UCSD-AML1 (cell line): Measurements from ENCODE around the gene TH.

ENCODE experiments used
- DNase-seq: peaks from one replicate; lab custom pipeline; 2025; ENCODE audit not compliant: unreplicated experiment; lab: John Stamatoyannopoulos, UW

Gene TH

DNA sequence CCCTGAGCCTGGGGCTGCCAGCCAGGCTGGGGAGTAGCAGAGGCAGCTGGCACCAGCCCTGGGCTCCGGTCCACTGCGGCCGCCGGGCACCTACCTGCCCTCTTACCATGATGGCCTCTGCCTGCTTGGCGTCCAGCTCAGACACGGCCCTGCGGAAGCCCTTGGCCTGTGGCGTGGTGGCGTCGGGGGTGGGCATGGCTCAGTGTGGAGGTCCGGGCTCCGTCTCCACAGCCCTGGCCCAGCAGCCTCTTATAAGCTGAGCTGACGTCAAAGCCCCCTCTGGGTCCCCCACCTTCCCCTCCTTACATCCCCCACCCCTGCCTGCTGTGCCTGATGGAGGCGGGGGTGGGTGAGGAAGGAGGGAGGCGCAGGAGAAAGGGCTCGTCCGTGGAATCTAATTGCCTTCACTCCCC is at the start of gene TH:
Gene TH (minus strand): TSS at position 225 of the 413 bp plus-strand sequence. CDS start 29 bp downstream, at position 196.
- no peak for DNase-seq

DNA sequence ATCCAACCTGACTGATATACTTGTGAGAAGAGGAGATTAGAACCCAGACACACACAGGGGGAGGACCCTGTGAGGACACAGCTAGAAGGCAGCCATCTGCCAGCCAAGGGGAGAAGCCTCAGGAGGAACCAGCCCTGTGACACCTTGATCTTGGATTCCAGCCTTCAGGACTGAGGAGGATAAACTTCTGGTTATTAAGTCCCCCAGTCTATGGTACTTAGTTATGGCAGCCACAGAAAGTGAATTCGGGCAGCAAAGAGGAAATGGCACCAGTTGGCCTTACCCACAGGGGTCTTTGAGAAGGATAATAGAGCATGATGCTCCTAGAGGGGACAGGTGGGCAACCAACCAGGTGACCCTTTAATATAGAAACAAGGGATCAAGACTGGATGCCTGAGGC is 49.4 kb upstream of the TH start:
- DNase-seq = no peak

DNA sequence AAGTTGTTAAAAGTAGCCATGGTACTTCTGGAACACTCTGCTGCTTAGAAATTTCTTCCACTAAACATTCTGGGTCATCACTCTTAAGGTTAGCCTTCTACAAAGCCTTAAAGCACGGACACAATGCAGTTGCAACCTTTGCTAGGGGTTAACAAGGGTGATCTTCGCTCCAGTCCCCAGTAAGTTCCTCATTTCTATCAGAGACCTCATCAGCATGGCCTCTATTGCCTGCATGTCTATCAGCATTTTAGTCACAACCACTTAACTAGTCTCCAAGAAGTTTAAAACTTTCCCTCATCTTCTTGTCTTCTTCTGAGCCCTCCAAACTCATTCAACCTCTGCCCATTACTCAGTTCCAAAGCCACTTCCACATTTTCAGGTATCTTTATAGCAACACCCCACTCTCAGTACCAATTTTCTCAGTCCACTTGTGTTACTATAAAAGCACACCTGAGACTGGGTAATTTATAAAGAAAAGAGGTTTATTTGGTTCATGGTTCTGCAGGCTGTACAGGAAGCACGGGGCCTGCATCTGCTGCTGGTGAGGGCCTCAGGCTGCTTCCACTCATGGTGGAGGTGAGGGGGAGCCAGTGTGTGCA is 48.7 kb upstream of the TH start:
- DNase-seq = no peak

DNA sequence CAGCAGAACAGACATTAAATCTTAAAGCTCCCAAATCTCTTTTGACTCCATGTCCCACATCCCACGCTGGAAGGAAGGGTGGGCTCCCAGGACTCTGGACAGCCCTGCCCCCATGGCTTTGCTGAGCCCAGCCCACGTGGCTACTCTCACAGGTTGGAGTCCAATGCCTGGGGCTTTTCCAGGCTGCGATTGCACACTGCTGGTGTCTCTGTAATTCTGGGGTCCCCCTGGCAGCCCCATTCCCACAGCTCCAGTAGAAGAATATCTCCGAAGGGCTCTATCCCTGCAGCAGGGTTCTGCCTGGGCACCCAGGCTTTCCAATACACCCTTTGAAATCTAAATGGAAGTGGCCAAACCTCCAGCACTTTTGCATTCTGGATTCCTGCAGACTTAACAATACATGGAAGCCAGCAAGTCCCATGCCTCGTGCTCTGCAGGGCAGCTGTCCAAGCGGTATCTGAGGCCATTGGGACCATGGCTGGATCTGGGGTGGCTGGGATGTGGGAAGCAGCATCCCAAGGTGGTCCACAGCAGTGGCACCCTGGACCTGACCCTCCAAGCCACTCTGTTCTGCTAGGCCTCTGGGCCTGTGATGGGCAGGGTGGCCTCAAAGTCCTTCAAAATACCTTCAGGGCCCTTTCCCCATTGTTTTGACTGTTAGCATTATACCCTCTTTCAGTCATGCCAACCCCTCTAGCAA is 47.9 kb upstream of the TH start:
- DNase-seq = no peak

DNA sequence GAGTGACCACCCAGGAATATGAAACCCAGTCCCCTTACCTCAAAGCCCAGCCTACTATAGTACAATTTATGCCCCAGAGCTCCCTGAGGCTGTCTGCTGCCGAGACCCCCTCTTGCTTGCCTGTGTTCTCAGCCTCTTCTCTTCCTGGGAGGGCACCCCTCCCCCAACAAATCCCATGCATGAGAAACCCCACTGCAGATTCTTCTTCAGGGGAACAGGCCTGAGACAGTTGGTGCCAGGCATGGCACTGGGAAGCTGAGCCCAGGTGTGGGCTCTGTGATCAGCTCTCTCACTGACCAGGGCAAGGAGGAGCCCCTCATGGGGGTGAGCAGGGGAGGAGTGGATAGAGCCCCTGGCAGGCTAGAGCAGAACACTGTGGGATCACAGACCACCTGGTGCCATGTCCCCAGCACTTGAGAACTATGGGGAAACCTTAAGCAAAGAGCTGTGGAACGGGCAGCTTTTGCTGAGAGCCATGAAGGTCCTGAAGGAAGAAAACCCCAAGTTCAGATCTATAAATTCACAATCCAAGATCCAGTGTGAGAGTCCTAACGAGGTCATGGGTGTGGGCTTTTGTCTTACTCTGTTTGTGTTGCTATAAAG is 46.5 kb upstream of the TH start:
- DNase-seq = no peak

DNA sequence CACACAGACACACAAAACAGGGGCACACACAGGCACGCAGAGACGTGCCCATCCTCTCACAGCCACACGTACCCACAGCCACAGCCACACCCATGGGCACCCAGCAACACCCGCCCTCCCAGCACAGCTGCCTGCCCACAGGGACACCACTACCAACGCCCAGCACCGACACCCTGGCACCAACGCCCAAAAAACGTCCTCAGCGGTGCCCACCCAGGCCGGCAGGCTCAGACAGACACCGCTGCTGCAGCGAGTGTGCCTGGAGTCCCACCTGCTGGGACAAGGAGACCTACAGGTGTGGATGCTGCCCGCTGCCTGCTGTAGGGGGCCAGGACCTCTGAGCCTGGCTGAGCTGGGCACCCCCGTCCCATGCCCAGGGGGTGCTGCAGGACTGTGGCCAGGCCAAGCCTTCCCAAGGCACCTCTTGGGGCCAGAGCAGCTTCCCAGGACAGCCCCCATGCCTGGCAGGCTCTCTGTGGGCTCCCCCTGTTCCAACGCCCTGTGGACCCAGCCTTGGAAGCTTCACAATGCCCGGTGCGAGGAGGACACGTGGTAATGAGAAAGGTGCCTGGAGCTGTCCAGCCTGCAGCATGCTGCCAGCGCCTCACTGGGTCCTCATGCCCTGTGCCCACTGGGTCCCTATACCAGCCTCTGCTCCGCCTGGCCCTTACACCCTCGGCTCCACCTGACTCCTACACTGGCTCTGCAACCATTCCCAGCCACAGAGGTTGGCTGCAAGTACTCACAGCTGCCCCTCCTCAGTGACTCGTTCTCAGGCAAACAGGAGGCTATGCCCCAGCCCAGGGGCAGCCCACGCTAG is 45.8 kb upstream of the TH start:
- no peak for DNase-seq

DNA sequence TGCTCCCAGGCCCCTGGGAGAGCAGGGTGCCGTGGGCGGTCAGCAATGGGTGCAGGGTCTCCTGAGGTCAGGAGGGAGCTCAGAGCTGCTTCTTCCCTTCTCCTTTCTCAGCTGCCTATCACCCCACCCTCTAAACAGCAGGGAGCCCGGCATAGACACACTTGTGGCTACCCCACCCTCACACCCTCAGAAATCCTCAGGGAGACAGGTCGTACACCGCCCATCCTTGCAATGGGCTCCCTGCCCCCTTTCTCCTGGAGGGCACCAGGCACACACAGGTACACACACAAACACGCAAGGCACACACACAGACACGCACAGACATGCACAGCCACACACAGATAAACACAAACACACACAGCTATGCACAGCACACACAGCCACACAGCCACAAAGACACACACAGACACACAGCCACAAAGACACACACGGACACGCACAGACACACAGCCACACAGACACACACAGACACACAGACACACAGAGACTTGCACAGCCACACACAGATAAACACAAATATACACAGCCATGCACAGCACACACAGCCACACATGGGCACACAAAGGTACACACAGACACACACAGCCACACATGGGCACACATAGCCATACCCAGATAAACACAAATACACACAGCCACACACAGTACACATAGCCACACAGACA is 44.9 kb upstream of the TH start:
- no peak for DNase-seq

DNA sequence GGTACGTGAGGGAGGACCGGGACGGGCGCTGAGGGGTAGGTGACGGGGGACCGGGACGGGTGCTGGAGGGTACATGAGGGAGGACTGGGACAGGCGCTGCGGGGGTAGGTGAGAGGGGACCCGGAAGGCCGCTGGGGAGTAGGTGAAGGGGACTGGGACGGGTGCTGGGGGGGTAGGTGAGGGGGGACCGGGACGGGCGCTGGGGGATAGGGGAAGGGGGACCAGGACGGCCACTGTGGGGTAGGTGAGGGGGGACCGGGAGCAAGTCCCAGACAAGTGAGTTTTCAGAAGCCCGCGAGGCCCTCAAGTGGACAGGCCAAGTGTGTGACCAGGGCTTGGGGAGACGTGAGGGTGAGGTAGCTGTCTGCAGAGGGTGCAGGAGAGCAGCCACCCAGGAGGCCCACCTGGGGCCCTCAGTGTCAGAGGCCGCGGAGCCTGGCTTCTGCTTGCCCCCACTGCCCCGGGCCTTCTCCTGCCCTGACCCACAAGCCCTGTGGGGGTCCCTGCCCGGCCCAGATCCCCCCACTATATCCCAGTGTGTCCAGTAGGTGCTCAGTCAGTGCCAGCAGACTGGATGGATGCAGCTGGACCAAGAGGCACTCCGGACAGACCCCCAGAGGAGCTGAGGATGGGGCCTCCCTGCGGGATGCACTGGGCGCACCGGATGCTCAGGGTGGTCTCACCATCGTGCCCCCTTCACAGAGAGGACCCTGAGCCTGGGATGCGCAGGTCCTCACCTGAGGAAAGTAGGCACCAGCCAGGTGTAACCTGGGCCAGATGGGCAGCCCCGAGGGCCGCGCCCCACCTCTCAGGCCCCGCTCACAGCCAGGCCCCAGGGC is 44.2 kb upstream of the TH start:
- no peak for DNase-seq

DNA sequence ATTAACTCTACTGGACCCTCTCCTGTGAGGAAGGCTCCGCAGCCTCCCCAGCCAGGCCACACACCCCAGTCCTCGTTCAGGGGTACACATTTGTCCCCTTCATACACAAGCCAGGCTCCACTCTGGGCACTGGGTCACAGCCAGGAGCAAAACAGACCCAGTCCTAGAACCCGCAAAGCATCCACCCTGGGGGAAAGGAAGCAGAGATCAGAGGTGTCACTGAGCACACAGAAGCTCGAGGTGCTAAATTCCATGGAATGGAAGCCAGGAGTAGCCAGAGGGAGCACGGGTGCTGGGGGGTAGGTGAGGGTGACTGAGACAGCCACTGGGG is 43.6 kb upstream of the TH start:
- no peak for DNase-seq

DNA sequence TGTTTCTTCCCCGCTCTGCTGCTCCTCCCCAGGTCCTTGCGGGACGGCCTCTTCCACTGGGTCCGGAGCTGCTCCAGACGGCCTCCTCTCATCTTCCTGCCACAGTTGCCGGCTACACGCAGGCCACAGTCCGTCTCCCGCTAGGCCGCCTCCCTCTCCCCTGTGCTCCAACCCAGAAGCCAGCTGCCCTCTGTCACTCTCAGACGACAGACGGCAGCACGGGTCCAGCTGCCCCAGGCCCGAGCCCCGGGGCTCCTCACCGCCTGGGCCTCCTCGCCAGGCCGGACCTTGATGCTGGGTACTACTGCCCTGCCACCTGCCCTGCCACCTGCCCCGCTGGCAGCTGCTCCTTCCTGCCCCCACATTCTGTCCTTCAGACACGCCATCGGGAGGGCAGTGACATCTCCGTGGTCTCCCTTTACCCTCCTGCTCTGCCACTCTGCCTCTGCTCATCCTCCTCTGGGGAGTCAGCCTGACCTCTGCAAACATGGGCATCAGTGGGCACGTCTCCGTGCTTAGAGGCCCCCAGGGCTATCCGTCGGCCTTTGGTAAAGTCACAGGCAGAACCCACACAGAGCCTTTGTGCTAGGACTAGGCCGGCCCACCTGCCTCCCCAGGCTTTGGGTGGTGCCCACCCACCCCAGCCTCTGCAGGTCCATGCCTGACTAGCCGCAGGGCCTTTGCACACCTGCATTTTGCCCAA is 43.1 kb upstream of the TH start:
- no peak for DNase-seq

DNA sequence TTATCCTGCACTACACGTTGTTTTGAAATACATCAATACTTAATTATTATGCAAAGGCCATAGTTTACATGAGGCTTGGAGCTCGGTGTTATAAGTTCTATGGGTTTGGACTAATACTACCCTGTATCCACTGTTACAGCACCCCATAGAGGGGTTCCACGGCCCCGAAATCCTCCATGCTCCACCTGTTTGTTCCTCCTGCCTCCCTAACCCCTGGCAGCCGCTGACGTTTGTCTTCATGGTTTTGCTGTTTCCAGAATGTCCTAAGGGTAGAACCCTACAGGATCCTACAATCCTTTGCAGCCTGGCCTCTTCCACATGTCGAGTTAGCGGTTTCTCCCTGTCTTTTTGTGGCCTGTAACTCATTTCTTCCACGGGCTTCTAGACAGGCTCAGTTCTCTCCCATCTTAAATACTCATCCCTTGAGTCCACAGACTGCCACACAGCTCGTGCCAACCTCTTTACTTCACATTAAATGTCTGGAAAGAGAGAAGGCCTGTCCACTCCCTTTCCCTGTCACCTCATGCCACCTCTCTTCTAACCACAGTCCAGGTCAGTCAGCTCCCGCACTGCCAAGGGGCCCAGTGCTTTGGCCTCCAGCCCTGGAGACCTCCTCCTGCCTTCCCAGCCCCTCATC is 42.4 kb upstream of the TH start:
- no peak for DNase-seq

DNA sequence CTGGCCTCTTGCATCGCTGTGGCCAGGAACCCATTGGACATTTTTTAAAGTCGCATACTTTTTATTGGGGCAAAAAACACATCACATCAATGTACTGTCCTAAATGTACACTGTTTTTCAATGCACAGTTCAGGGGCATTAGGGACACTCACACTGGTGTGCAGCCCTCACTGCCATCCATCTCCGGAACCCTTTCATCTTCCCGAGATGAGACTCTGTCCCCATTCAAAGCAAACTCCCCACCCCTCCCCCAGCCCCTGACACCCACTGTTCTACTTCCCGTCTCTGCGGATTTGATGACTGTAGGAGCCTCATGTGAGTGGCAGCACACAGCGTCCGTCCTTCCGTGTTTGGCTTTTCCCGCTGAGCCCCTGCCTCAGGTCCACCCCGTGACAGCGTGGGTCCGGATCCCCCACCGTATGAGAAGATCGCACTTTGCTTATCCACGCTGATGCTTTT is 41.8 kb upstream of the TH start:
- DNase-seq = no peak

DNA sequence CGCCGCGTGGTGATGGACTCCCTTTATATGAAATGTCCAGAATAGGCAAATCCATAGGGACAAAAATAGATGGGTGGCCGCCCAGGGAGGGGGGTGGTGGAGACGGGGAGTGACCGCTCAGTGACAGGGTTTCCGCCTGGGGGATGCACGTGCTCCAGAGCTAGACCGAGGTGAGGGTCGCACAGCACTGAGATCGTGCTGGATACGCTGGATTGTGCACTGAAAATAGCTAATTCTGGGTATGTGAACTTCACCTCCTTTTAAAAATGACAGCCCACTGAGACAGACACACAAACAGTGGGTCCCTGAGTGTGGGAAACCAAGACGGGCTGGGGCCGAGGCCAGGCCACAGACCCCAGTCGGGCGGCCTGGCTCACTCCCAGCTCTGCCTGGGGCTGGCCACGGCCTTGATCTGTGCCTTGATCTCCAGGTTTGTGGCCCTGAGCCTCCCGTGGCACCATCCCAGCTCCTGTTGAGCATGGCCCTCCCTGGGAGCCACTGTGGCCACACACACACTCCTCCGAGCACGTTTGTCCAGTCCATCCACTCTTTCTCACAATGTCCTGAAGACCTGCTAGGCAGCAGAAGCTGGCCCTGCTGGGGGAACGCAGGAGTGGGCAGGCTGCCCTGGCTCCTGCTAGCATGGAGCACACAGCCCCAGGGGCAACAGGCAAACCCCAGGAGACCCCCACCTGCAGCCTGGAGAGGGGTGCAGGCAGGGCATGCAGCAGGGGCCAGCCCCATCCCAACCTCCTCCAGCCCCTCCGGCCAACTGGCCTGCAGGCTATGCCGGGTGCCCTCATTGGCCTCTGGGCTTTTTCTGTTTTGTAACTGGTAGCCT is 41.0 kb upstream of the TH start:
- no peak for DNase-seq

DNA sequence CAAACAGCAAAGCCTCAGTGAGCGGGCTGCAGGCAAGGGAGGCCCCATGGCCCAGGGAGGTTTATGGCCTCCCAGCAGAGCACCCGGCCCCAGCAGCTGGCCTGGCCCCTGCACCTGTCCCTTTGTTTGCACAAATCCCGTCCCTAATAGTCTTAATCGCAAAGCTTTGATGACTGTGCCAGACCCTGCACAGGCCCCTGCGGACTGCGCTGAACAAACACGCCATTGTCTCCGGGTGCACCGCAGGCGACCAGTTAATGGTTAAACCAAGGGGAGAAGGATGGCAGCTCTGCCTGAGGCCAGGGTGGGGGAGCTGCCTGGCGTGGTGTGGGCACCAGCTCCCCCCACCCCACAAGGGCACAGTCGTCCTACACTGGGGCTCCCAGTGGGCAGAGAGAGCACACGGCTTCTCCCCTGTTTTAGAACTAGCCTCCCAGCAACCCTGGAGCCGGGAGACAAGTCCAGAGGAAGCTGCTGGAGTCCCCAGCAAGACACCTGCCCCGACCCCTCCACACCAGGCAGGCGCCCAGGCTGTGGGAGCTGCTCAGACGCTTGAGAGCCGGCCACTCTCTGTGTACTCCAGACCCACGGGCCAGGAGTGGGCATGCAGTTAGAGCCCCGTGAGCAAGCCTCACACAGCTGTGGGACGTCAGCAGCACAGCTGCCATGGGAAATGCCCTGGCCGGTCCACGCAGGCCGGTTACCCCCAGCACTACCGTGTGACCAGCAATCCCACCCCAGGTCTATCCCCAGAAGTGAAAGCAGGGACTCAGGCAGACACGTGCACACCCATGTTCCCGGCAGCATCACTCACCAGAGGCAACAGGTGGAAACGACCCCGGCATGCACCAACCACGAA is 39.7 kb upstream of the TH start:
- DNase-seq = no peak

DNA sequence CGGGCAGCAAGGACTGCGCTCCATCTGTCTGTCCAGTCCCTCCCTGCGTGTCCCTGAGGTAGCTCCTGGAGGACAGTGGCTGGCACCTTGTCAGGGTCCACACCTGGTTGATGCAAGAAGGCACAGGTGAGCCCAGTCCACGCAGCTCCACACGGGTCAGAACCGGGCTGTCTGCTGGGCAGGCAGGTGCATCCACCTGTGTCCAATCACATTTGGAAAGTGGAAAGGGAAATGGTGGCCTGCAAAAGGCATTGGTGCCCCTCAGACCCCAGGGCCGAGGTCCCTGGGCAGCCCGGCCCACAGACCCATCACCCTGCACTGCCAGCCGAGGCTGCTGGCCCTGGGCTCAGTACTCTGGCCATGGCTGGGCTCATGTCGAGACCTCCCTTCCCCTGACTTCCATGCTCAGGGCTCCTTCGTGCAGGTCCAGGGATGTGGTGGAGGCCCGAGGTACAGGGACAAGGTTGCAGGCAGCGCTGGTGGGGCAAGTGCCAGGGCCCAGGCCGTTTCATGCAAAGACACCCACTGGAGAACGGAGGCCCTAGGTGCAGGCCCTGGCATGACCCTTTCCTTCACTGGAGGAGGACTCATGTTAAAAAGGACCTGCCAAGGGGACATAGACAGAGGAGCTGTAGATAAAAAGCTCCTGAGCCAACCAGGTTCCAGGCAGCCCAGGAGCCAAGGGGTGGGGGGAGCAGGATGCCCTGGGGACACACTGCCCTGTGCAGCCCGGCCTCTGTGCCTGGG is 38.9 kb upstream of the TH start:
- no peak for DNase-seq

DNA sequence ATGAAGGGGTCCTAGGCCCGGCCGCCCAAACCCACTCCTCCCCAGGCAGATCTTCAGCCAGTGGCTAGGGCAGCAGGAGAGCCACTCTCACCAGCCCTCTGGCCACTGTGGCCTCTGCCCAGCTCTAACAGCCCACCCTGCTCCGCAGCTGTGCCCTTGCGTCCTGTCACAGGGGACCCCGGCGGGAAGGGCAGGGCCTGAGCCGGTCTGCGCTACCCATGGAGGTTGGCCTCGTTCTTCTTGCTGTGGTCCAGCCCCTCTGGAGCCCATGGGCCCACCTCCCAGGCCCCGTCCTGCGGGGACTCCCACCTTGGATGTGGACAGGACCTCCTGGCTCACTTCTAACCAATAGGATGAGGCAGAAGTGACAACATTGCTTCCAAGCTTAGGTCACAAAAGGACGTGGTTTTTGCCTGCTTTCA is 38.3 kb upstream of the TH start:
- no peak for DNase-seq

DNA sequence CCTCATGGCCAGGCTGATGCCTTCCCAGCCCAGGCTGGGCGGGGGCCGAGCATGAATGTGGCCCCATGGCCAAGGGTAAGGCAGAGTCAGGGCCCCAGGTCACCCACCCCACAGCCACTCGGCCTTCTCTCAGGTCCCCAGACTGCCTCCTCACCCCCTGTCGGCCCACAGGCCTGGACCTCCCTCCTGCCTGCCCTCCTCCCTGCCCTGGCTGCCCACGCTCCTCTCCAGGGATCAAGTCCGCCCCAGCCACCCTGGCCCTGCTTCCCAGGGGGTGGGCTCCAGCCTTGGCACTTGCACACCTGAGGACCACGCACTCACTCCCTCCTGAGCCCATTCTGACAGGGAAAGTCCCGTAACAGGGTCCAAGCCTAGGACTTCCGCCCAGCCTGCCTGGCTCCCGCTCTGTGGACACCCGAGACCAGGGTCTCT is 37.8 kb upstream of the TH start:
- DNase-seq = no peak
